DMS 273 (cell line): ENCODE data around the gene LRP1B.
A peak's percentile ranks its signal among the peaks of the same experiment; 100 is the strongest.

Experiments
- DNase-seq: peaks from one replicate; lab custom pipeline; 2025; ENCODE audit not compliant: unreplicated experiment; lab: John Stamatoyannopoulos, UW

Gene LRP1B

GRCh38 chr2:142131010-142131669 lies at the start of gene LRP1B:
LRP1B (minus strand) TSS chr2:142131016; CDS start chr2:142130729, 287 bp downstream.
- DNase-seq, result peak; percentile 60

DNA sequence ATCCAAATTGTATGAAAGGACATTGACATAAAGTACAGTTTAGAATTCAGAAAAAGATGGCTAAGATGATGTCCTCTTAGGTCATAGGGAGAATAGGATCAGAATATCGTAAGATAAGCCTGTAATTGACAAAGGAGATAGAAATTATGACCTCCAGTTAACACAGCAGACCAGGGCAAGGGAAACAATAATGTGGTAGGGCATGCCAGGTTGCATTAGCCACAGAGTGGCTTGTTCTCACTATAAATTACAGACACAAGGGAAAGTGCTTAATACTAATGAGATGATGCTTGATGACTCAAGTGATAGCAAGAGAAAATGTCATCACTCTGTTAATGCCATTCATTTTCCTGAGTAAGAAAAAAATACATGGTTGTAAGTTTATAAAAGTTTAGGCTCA lies 48.9 kb upstream of the LRP1B start:
- DNase-seq, result no peak

DNA sequence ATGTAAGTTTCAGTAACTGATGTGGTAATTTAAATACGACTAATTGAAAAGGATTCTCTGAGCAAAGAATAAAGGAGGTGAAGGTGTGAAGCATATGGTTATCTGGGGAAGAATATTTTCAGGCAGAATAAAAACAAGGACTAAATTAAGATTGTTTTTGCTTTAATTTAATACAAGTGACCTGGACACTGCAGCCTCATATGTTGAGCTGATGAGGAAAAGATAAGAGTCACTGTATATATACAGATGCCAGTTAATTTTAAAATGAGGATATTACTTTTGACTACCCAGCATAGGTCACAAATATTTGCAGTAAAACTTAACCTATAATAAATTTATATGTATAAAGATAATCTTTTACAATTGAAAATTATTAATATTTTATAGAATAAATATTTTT lies 47.8 kb upstream of the LRP1B start:
- DNase-seq, result no peak

DNA sequence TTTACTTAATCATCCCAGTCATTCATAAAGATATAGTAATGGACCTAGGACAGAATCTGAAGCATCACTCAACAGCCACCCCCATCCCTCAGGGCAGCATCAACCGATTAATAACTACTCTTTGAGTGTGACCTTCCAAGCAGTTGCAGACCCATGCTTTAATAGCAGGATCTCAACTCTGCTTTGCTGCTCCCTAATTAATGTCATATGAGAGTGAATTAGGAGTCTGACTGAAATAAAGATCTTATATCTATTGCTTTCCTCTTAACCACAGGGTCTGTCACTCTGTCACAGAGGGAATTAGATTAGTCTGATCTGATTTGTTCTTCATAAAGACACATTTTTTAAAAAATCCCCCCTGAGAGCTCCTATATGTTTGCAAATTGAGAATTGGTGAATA lies 46.1 kb upstream of the LRP1B start:
- no peak for DNase-seq

DNA sequence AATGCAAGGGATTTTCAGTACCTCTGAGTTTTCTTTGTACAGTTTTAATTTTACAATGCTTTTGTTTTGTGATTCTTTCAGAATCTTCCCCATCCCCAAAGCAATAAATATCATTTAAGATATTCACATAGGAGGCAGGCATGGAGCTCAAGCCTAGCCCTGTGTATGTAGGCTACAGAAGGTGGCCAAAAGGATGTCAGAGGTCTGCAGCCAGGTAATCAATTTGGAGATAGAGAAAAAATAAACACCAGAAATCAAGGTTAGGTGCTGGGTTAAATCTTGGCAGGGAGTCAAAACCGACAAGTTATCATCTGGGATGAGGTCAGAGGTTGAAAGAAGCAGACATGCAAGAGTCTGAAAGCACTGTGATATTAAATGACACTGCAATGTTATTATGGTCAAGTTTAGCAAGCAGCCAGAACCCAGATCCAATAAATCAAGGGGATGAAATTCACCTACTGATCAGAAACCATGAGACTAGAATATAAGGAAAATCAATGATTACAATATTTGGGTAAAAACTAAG lies 45.1 kb upstream of the LRP1B start:
- peak; percentile 26 for DNase-seq

- no peak for DNase-seq
These were observed 43.4 kb upstream of the LRP1B start for GRCh38 chr2:142174176-142174575.

GRCh38 chr2:142170847-142171246 lies 40.0 kb upstream of the LRP1B start:
- no peak for DNase-seq

DNA sequence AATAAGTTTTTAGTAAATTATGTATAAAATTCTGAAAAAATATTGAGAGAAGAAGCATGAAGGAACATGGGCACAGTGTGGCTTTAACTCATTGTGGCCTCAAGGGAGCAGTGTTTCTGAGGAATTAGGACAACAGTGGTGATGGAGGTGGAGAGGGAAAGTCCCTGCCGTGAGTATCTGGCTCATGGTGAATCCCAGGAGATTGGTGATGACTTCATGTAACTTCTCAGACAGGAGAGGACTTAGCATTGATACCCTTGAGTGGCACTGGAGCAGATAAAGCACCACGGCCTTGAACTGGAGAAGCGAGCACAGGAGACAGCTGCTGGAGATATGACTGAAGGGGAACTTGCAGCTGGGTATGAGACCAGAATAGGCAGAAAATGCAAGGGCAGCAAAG lies 35.0 kb upstream of the LRP1B start:
- peak; percentile 52 for DNase-seq

DNA sequence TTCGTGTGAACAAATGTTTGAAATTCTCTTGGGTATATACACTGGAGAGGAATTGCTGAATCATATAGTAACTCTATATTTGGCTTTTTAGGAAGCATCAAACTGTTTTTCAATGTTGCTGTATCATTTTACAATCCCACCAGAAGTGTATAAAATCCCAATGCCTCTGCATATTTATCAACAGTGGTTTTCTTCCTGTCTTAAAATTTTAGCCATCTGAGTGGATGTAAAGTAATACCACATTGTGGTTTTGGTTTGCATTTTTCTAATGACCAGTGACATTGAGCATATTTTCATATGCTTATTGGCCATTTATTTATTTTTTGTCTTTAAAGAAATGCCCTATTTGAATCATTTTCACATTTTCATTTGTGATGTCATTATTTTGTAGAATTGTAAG lies 22.8 kb upstream of the LRP1B start:
- DNase-seq, result no peak

- DNase-seq, result no peak
These were observed 19.6 kb upstream of the LRP1B start for GRCh38 chr2:142150453-142150852.

DNA sequence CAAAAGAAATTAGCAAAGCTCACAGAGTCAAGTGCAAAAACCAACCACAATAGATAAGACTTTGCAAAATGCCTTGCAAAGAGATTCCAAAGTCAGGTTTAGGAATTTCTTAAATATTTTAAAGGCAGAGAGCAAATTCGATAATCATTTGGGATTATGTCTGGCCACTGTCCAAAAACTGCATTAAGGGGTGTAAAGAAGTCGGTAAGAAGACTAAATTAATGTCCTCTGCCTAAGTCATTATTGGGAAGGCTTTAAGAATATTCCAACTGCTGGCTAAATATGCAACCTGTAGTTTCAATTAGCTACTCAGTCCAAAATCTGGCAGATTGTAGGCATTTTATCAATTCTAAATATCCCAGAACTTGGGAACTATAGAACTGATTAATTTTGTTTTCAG lies 13.7 kb upstream of the LRP1B start:
- no peak for DNase-seq

GRCh38 chr2:142142595-142142994 lies 11.8 kb upstream of the LRP1B start:
- peak; percentile 10 for DNase-seq

DNA sequence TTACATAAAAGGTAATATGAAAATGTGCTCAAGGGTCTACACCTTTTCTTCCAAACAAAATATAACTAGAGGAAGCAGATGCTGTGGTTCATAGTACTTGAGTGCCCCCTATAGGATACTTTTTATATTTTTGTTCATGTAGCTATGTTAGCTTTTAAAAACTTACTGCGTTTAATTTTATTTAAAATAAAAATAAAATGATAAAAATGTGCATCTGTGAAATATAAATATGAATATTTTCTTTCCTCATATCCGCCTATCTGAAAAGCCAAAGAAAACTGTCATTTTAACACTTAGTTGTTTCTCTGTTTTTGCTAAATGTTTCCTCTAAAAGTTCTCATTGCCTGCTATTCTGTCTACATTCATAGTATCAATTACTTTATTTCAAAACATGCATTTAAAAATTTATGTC lies 9.6 kb upstream of the LRP1B start:
- peak; percentile 71 for DNase-seq

GRCh38 chr2:142139384-142139783 lies 8.6 kb upstream of the LRP1B start:
- no peak for DNase-seq

DNA sequence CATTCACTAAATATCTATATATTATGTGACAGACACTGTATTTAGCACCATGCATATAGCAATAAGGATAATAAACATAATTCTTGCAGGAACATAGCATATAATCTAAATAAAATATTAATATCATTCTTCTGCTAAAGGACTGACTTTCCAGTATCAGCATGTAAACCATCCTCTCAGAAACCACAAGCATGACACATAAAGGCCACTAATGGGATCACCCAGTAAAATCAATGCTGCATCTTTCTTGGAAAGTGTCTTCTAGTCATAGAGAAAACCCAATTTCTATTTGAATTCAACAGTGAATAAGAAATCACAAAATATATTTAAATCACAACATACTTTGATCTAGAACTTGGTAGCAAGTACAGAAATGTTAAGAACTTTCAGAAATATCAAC lies 5.8 kb upstream of the LRP1B start:
- no peak for DNase-seq

- DNase-seq, result no peak
These were observed 4.1 kb upstream of the LRP1B start for GRCh38 chr2:142134911-142135310.

- peak; percentile 77 for DNase-seq
These were observed 456 bp downstream of the LRP1B start for GRCh38 chr2:142130111-142131009.

GRCh38 chr2:142128105-142128504 lies 2.7 kb downstream of the LRP1B start:
- no peak for DNase-seq

DNA sequence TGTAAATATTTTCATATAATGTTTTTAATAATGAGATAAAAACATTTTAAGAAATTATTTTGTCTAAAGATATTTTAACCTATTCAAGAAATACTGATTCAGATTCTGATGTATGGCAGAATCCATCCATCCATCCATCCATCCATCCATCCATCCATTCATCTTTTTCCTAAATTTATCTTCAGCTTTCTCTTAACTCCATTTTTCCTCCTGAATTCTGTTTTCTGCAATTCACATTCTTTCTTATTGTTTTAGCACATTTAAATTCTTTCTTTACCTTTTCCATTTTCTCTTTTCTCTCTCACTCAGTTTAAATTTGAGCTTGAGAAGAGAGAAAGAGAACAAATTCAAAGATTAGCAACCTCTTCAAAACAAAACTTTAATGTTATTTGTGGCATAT lies 3.6 kb downstream of the LRP1B start:
- DNase-seq, result no peak

- DNase-seq, result no peak
These were observed 6.1 kb downstream of the LRP1B start for GRCh38 chr2:142124706-142125105.

DNA sequence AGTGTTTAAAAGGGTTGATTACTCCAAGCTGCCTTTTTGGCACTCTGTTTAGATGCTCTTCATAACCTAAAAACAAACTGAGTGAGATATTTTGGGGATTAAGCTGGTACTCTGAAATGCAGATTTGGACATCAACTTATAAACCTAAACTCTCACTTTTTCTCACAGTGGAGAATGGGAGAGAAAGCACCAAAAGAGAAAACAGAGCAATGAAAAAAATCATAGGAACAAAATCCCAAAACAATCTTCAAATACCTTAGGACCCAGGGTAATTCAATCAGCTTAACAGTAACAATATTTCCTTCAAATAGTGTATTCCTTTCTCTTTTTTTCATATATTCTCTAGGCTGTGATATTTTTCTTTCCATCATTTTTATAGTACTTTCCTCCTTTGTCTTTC lies 11.5 kb downstream of the LRP1B start:
- DNase-seq, result no peak

DNA sequence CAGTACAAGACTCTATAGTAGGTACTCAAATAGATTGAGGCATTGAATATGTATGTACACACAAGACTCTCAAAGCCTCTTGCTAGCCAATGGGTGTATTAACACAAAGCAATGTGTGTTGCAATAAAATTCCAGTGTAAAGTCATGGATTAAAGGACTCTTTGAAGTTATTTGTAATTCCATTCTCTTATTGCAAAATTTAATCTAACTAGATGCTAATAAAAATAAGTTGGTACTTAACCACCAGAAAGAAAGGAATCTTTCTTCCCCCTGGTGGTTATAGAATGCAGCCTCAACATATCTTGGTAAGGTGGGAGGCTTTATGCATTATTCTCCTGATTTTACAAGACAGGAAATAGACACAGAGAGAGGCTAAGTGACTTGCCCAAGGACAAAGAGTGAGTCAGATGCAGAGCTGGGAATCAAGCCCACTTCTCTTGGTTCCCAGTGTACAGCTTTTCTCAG lies 18.0 kb downstream of the LRP1B start:
- DNase-seq, result no peak
